AG20443 (cell line): ENCODE measurements around the gene CHD5.

Experiments
- DNase-seq: peaks from one replicate; pipeline ENCODE4 v3.0.0; 2012; ENCODE audit warnings: low spot score, mixed read lengths

Gene CHD5

GRCh38 chr1:6057170-6057845, 122.8 kb downstream of the CHD5 start:
- DNase-seq = no peak

DNA sequence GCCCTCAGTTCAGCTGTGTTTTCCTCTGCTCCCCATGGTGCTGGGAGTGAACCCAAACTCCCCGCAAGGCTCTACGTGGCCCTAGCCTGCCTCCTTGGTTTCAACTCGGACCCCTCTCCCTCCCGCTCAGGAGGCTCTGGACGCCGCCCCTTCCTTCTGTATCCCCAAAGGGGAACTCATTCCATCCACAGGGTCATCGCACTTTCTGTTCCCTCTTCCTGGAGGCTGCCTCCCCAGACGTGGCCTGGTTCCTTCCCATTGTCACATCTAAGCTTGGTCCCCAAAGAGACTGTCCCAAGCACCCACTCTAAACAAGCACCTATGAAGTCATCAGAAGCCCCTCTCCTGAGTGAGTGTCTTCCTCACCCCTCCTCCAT, 123.6 kb downstream of the CHD5 start:
- no peak for DNase-seq

DNA sequence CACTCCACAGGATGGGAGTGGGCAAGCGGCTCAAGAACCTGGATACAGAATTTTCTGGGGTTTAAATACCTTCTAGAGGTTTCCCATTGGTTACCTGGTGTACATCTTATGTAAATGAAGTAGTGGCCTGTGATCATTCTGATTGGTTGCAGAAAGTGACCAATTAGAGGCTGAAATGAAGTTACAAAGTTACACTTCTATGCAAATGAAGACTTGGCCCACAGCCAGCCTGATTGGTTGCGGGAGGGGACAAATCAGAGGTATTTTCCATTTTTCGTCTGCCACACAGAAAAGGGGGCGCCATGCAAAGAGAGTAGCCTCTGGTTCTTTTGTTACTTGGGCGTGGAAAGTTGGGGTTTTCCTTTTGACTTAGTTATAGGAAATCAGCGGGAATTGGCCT, 125.5 kb downstream of the CHD5 start:
- no peak for DNase-seq

GRCh38 chr1:6053206-6053546, 126.9 kb downstream of the CHD5 start:
- no peak for DNase-seq

GRCh38 chr1:6052543-6053205, 127.4 kb downstream of the CHD5 start:
- peak; percentile 76 for DNase-seq
